H9 (cell line): ENCODE data around the gene CPM. TPM values are rescaled to one million over a fixed set of nuclear protein-coding genes. Genes with fewer than 3 reads are reported as not detected.

Source experiments
- DNase-seq: peaks from one replicate; pipeline ENCODE4 v3.0.0-alpha.2; 2017
- H2AFZ ChIP-seq: one replicate; pipeline ENCODE4 v1.6.1; 2013; ENCODE audit warnings: mild to moderate bottlenecking, low read length, control low read depth, moderate library complexity
- H2AK5ac ChIP-seq: 2 replicates; pipeline ENCODE4 v1.6.1; 2013; ENCODE audit warnings: low read length, control low read depth, mixed read lengths; ENCODE audit not compliant: insufficient read length
- H2BK120ac ChIP-seq: one replicate; pipeline ENCODE4 v1.6.1; 2013; ENCODE audit warnings: low read depth, mild to moderate bottlenecking, low read length, control low read depth, inconsistent platforms; ENCODE audit not compliant: poor library complexity, severe bottlenecking
- H2BK12ac ChIP-seq: 2 replicates; pipeline ENCODE4 v1.6.1; 2013; ENCODE audit warnings: low read length, control low read depth, mixed read lengths, low read depth; ENCODE audit not compliant: insufficient read length
- H2BK15ac ChIP-seq: 2 replicates; pipeline ENCODE4 v1.6.1; 2013; ENCODE audit warnings: low read depth, low read length, control low read depth
- H2BK20ac ChIP-seq: one replicate; pipeline ENCODE4 v1.6.1; 2013; ENCODE audit warnings: low read depth, mild to moderate bottlenecking, low read length, control low read depth, inconsistent platforms; ENCODE audit not compliant: poor library complexity, severe bottlenecking
- H2BK5ac ChIP-seq: 2 replicates; pipeline ENCODE4 v1.6.1; 2013; ENCODE audit warnings: low read length, control low read depth, mixed read lengths; ENCODE audit not compliant: insufficient read length
- H3K14ac ChIP-seq: 2 replicates; pipeline ENCODE4 v1.6.1; 2013; ENCODE audit warnings: low read length, control low read depth; ENCODE audit not compliant: insufficient read depth
- H3K18ac ChIP-seq: 2 replicates; pipeline ENCODE4 v1.6.1; 2013; ENCODE audit warnings: low read depth, mild to moderate bottlenecking, mixed read lengths, low read length, control low read depth; ENCODE audit not compliant: insufficient read length
- H3K23ac ChIP-seq: 2 replicates; pipeline ENCODE4 v1.6.1; 2013; ENCODE audit warnings: low read length, control low read depth, mixed read lengths, low read depth; ENCODE audit not compliant: insufficient read length
- H3K23me2 ChIP-seq: 2 replicates; pipeline ENCODE4 v1.6.1; 2013; ENCODE audit warnings: low read depth, mild to moderate bottlenecking, mixed read lengths, low read length, control low read depth; ENCODE audit not compliant: insufficient read length, poor library complexity, severe bottlenecking
- H3K27ac ChIP-seq: 2 replicates; pipeline ENCODE4 v1.5.1; 2013; ENCODE audit warnings: low read length, control low read depth, mixed read lengths, low read depth; ENCODE audit not compliant: insufficient read length
- H3K27me3 ChIP-seq: 2 replicates; pipeline ENCODE4 v1.6.1; 2013; ENCODE audit warnings: low read length, control low read depth, inconsistent platforms; ENCODE audit not compliant: insufficient read depth
- H3K4ac ChIP-seq: 2 replicates; pipeline ENCODE4 v1.6.1; 2013; ENCODE audit warnings: low read depth, mild to moderate bottlenecking, control low read depth, inconsistent platforms, low read length, moderate library complexity
- H3K4me1 ChIP-seq: 2 replicates; pipeline ENCODE4 v1.6.1; 2013; ENCODE audit warnings: low read length, control low read depth, inconsistent platforms; ENCODE audit not compliant: insufficient read depth
- H3K4me2 ChIP-seq: 2 replicates; pipeline ENCODE4 v1.6.1; 2013; ENCODE audit warnings: low read length, control low read depth, mixed read lengths; ENCODE audit not compliant: insufficient read length, insufficient read depth
- H3K56ac ChIP-seq: 2 replicates; pipeline ENCODE4 v1.6.1; 2013; ENCODE audit warnings: low read depth, mild to moderate bottlenecking, mixed read lengths, low read length, control low read depth; ENCODE audit not compliant: insufficient read length
- H3K79me1 ChIP-seq: 2 replicates; pipeline ENCODE4 v1.6.1; 2013; ENCODE audit warnings: low read depth, mild to moderate bottlenecking, moderate library complexity, low read length, control low read depth, inconsistent platforms; ENCODE audit not compliant: insufficient read depth, poor library complexity, severe bottlenecking
- H3K79me2 ChIP-seq: 2 replicates; pipeline ENCODE4 v1.6.1; 2013; ENCODE audit warnings: low read length, control low read depth, inconsistent platforms; ENCODE audit not compliant: insufficient read depth
- H3K9ac ChIP-seq: 2 replicates; pipeline ENCODE4 v1.6.1; 2013; ENCODE audit warnings: low read length, control low read depth, mixed read lengths; ENCODE audit not compliant: insufficient read length; ENCODE audit errors: extremely low read depth
- H3K9me3 ChIP-seq: one replicate; pipeline ENCODE4 v1.6.1; 2013; ENCODE audit warnings: low read depth, low read length, inconsistent platforms; ENCODE audit not compliant: control insufficient read depth
- H3T11ph ChIP-seq: one replicate; pipeline ENCODE4 v1.6.1; 2013; ENCODE audit warnings: mild to moderate bottlenecking, low read length, control low read depth, inconsistent platforms
- H4K20me1 ChIP-seq: one replicate; pipeline ENCODE4 v1.6.1; 2013; ENCODE audit not compliant: control insufficient read depth, insufficient read length, insufficient read depth
- H4K5ac ChIP-seq: 2 replicates; pipeline ENCODE4 v1.6.1; 2013; ENCODE audit warnings: low read depth, mild to moderate bottlenecking, mixed read lengths, low read length, control low read depth; ENCODE audit not compliant: insufficient read length
- H4K8ac ChIP-seq: replicated peaks from 2 replicates; pipeline ENCODE4 v1.6.1; 2013; ENCODE audit warnings: low read length, control low read depth, mixed read lengths, low read depth; ENCODE audit not compliant: insufficient read length
- H4K91ac ChIP-seq: 2 replicates; pipeline ENCODE4 v1.6.1; 2013; ENCODE audit warnings: low read depth, mild to moderate bottlenecking, moderate library complexity, mixed read lengths, low read length, control low read depth; ENCODE audit not compliant: insufficient read length
- H3K27ac Mint-ChIP-seq, 3 experiments: 2 replicates in 2 of 3; 3 replicates in 1 of 3; pipeline ENCODE4 v1.8.0; 2020 to 2021; ENCODE audit warnings: mixed read lengths in 3 of 3, mild to moderate bottlenecking in 1 of 3, moderate library complexity in 1 of 3
- H3K27me3 Mint-ChIP-seq: 2 replicates; pipeline ENCODE4 v1.8.0; 2021; ENCODE audit warnings: low read depth, mild to moderate bottlenecking, moderate library complexity, mixed read lengths
- H3K36me3 Mint-ChIP-seq, 3 experiments: 2 replicates in 2 of 3; 3 replicates in 1 of 3; pipeline ENCODE4 v1.8.0; 2020 to 2021; ENCODE audit warnings: low read depth in 3 of 3, mixed read lengths in 3 of 3; ENCODE audit not compliant: insufficient read depth in 1 of 3
- H3K4me1 Mint-ChIP-seq, 2 experiments: 2 replicates each; pipeline ENCODE4 v1.8.0; 2020; ENCODE audit warnings: mixed read lengths in 2 of 2
- H3K4me3 Mint-ChIP-seq, 2 experiments: 2 replicates in 1 of 2; 3 replicates in 1 of 2; pipeline ENCODE4 v1.8.0; 2020 to 2021; ENCODE audit warnings: mild to moderate bottlenecking in 2 of 2, mixed read lengths in 2 of 2, moderate library complexity in 1 of 2
- H3K9me3 Mint-ChIP-seq, 2 experiments: 2 replicates in 1 of 2; 3 replicates in 1 of 2; pipeline ENCODE4 v1.8.0; 2020; ENCODE audit warnings: mild to moderate bottlenecking in 2 of 2, mixed read lengths in 2 of 2, moderate library complexity in 1 of 2
- CTCF ChIP-seq: fragments of 200-600 bp; sonication (generic); conservative IDR thresholded peaks from 3 replicates; pipeline ENCODE4 v1.8.0; 2021; ENCODE audit warnings: antibody characterized with exemption, mild to moderate bottlenecking
- WGBS: extraction: QIAGEN DNeasy Blood & Tissue Kit; methylation state at CpG from one replicate; pipeline ENCODE4 v1.1.7; 2013; ENCODE audit warnings: missing lambda C conversion rate, low lambda C conversion rate, mixed read lengths; ENCODE audit not compliant: insufficient read length; ENCODE audit errors: extremely low coverage; 5-methylcytosine and 5-hydroxymethylcytosine counted together
- total RNA-seq: library from RNA; stranded (reverse); gene quantifications from 2 replicates; pipeline ENCODE4 v1.2.1, GENCODE V29; 2021

CPM gene
- total RNA-seq, 1 experiment from 2014 or later: 1.2 TPM

- Histone ChIP-seq H2BK12ac (no peak overlapping the region), H2BK15ac (no peak overlapping the region), H3K9me3 (no peaks in the 10 kb centered on the region), H3K79me1 (no peaks in the 10 kb centered on the region), H3K9ac (no peak overlapping the region), H4K20me1 (no peaks in the 10 kb centered on the region), H3K56ac (no peak overlapping the region), H3K79me2 (no peaks in the 10 kb centered on the region; the same call in 1 of the 2 replicates), H2BK20ac (no peak overlapping the region), H3K23me2 (no peaks in the 10 kb centered on the region), H3T11ph (no peak overlapping the region), H2BK5ac (no peak overlapping the region), H4K91ac (no peak overlapping the region), H2BK120ac (no peak overlapping the region), H2AFZ (no peak overlapping the region), H3K4me2 (no peak overlapping the region), H3K23ac (no peak overlapping the region), H2AK5ac (no peak overlapping the region), H3K27me3 (no peaks in the 10 kb centered on the region; the same call in 1 of the 2 replicates), H3K18ac (no peak overlapping the region), H3K4me1 (no peaks in the 10 kb centered on the region), H3K27ac (no peak overlapping the region), H3K14ac (no peak overlapping the region), H4K5ac (no peak overlapping the region), H3K4ac (no peak overlapping the region), H4K8ac (no peak overlapping the region)
- no CpG with 5 or more reads among the region's 4 CpGs for whole genome bisulfite sequencing
- DNase-seq: no peak
- H3K27me3 Mint-ChIP-seq: no peaks in the 10 kb centered on the region
- H3K4me1 Mint-ChIP-seq: no peaks in the 10 kb centered on the region
- no peak for TF ChIP-seq CTCF
- H3K4me3 Mint-ChIP-seq: no peak overlapping the region
- no peak overlapping the region for H3K27ac Mint-ChIP-seq
- no peaks in the 10 kb centered on the region for H3K9me3 Mint-ChIP-seq
- no peaks in the 10 kb centered on the region for H3K36me3 Mint-ChIP-seq
Measured at GRCh38 chr12:68908076-68908475, 24.9 kb downstream of the CPM start.
